ENCODE results near the gene PIK3CB. TPM values are rescaled to one million over a fixed set of nuclear protein-coding genes. Genes with fewer than 3 reads are reported as not detected.
"Not testable (repeated sequence)": the region's sequence is repeated elsewhere in the genome, so short reads cannot be mapped to it uniquely, and the experiment has no call there.

Gene PIK3CB
- total RNA-seq, 6 experiments from 2014 or later, result 12.6 to 18.3 (median 15.8) TPM

DNA sequence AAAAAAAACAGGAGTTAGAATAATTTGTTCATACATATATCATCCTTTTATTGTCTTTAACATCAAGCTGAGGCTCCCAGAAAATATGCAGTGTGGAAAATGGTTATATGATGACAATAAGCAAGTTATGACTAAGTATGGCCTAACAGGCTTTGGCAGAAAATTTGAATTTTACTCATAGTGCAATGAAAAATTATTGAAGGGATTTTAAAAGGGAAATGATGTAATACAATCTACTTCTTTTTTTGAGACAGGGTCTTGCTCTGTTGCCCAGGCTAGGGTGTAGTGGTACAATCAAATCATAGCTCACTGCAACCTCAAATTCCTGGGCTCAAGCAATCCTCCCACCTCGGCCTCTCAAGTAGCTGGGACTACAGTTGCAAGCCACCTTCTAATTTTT lies 147.5 kb downstream of the PIK3CB start:
- DNase-seq, result peak; percentile 39
- Mint-ChIP-seq H3K27ac (peak overlapping the region; percentile 76), H3K9me3 (no peaks in the 10 kb centered on the region)

DNA sequence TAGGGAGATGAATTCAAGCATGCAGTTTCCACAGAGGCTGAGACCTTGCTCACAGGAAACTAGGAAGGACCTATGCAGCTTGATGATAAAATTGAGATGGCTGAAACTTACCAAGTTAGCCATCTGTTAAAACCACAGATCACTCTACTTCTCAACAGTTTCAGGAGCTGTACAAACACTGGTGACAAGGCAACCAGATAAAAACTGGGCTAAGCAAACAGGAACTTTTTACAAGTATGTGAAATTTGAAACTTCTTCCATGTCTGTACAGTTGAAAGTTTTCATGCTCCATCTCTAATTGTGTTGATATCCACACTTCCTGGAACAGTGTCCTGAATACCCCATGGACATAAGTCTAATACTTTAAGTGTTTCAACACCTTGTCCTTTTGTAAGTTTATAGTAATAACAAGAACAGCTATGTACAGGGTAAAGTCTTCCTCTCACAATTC lies 147.9 kb downstream of the PIK3CB start:
- H3K4me3 Mint-ChIP-seq, result peak overlapping the region; percentile 16
- peak overlapping the region; percentile 76 for H3K27ac Mint-ChIP-seq
- H3K36me3 Mint-ChIP-seq (ENCODE audit: low read depth), result peaks cover 14% of the 10 kb centered on the region
- H3K27me3 Mint-ChIP-seq (ENCODE audit: insufficient read depth), result peaks cover 1% of the 10 kb centered on the region; the same call in 1 of the 2 replicates
- DNase-seq, result peak; percentile 78
- no peaks in the 10 kb centered on the region for H3K9me3 Mint-ChIP-seq
- H3K4me1 Mint-ChIP-seq (ENCODE audit: low read depth), result peaks cover 17% of the 10 kb centered on the region
- TF ChIP-seq, protein P1, sequence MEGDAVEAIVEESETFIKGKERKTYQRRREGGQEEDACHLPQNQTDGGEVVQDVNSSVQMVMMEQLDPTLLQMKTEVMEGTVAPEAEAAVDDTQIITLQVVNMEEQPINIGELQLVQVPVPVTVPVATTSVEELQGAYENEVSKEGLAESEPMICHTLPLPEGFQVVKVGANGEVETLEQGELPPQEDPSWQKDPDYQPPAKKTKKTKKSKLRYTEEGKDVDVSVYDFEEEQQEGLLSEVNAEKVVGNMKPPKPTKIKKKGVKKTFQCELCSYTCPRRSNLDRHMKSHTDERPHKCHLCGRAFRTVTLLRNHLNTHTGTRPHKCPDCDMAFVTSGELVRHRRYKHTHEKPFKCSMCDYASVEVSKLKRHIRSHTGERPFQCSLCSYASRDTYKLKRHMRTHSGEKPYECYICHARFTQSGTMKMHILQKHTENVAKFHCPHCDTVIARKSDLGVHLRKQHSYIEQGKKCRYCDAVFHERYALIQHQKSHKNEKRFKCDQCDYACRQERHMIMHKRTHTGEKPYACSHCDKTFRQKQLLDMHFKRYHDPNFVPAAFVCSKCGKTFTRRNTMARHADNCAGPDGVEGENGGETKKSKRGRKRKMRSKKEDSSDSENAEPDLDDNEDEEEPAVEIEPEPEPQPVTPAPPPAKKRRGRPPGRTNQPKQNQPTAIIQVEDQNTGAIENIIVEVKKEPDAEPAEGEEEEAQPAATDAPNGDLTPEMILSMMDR (IDR thresholded peaks at IDR 0.05), result no peak

More for the DNA sequence above, 147.5 kb downstream of the PIK3CB start:
- Mint-ChIP-seq H3K4me1 (ENCODE audit: low read depth) (peaks cover 17% of the 10 kb centered on the region), H3K27me3 (ENCODE audit: insufficient read depth) (peaks cover 1% of the 10 kb centered on the region; the same call in 1 of the 2 replicates), H3K36me3 (ENCODE audit: low read depth) (peaks cover 14% of the 10 kb centered on the region), H3K4me3 (peak overlapping the region; percentile 16)
- TF ChIP-seq, protein P1 (IDR thresholded peaks at IDR 0.05), result no peak

DNA sequence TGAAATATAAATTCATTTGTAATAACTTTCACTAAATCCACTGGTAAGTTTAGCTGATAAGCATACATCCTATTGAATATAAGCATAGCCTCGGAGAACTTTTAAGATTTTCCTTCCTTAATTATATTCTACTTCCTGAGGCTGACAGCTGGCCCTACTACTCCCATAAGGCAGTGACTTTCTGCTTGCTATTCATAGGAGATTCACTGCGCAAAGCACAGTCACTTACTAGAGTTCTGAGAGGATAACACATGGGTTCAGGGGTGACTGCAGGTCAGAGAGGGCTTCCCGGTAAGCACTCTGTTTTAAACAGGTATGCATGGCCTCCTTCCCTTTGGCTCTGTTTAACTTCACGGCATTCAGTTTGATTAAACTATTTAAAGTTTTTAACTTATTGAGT lies 150.3 kb downstream of the PIK3CB start:
- Mint-ChIP-seq H3K4me1 (ENCODE audit: low read depth) (peaks cover 17% of the 10 kb centered on the region), H3K27ac (no peak overlapping the region), H3K36me3 (ENCODE audit: low read depth) (peaks cover 6% of the 10 kb centered on the region; the same call in 1 of the 2 replicates), H3K4me3 (no peak overlapping the region), H3K9me3 (no peaks in the 10 kb centered on the region), H3K27me3 (ENCODE audit: insufficient read depth) (no peaks in the 10 kb centered on the region; the same call in 1 of the 2 replicates)
- no peak for DNase-seq
- TF ChIP-seq, protein P1 (IDR thresholded peaks at IDR 0.05), result no peak

DNA sequence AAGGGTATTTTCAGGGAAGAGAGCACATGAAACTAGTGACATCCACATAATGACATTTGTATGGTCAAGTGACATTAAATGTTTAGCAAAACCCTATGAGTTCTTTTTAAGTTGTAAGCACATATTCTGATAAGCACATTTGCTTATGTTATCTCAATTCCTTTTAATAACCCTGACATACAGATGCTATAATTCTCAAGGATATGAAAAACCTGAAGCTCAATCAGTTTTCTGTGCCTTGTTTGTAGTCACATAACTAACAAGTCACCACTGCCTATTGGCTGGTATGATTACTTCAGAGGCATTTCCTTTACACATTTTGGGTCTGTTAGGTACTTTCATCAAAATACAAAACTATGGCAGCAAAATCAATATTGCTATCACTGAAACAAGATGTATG lies 152.1 kb downstream of the PIK3CB start:
- Mint-ChIP-seq H3K36me3 (ENCODE audit: low read depth) (peaks cover 6% of the 10 kb centered on the region; the same call in 1 of the 2 replicates), H3K4me3 (no peak overlapping the region), H3K4me1 (ENCODE audit: low read depth) (peaks cover 14% of the 10 kb centered on the region), H3K9me3 (no peaks in the 10 kb centered on the region), H3K27ac (no peak overlapping the region), H3K27me3 (ENCODE audit: insufficient read depth) (no peaks in the 10 kb centered on the region)
- TF ChIP-seq, protein P1 (IDR thresholded peaks at IDR 0.05), result no peak
- no peak for DNase-seq

DNA sequence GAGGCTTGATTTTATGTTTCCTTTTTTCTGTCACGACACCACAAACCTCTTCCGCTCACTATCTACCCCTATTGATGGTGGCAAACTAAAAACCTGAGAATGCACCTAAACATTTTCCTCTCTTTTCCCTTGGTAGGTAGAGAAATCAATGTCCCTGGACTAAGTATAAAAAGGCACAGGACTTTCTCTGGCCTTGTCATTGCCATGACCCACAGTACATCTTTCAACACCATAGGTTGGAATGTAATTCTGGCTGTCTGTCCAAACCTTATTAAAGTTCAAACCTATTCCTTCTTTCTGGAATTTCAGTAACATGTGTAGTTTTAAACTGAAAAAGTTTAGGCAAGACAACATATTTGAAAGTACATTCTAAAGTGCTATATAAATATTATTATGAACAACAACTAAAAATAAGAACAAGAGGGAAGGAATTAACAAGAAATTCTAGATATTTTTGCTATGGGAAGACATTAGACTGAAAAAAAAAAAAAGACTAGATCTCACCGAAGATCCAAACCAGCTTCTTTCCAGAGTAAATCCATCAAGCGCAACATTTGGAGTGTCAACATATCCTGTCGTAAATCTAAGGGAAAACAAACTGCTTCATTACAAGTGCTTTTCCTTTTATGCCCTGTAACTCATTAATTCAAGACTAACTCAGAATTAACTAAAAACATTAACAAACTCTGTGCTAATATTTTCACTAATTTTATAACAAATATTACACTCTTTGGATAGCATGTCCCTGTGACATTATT lies 153.1 kb downstream of the PIK3CB start:
- Mint-ChIP-seq H3K27me3 (ENCODE audit: insufficient read depth) (no peaks in the 10 kb centered on the region), H3K4me3 (no peak overlapping the region), H3K9me3 (peaks cover 6% of the 10 kb centered on the region), H3K4me1 (ENCODE audit: low read depth) (peaks cover 4% of the 10 kb centered on the region), H3K36me3 (ENCODE audit: low read depth) (peaks cover 13% of the 10 kb centered on the region), H3K27ac (no peak overlapping the region)
- TF ChIP-seq, protein P1 (IDR thresholded peaks at IDR 0.05), result no peak
- no peak for DNase-seq

DNA sequence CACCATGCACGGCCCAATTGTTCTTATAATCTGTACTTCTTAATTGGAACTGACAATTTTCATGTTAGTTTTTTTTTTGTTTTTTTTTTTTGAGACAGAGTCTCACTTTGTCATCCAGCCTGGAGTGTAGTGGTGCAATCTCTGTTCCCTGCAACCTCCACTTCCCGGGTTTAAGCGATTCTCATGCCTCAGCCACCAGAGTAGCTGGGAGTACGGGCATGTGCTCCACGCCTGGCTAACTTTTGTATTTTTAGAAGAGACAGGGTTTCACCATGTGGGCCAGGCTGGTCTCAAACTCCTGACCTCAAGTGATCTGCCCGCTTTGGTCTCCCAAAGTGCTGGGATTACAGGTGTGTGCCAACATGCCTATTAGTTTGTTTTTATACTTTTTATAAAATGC lies 153.8 kb downstream of the PIK3CB start:
- not testable (repeated sequence) for H3K4me1 Mint-ChIP-seq (ENCODE audit: low read depth); DNase-seq; H3K27me3 Mint-ChIP-seq (ENCODE audit: insufficient read depth); H3K4me3 Mint-ChIP-seq; H3K27ac Mint-ChIP-seq
- H3K9me3 Mint-ChIP-seq, result peaks cover 13% of the 10 kb centered on the region
- H3K36me3 Mint-ChIP-seq (ENCODE audit: low read depth), result peaks cover 20% of the 10 kb centered on the region

Measured in HFFc6 (cell line).